B cell (primary cell): Measurements from ENCODE around the gene PGM5. TPM values are rescaled to one million over a fixed set of nuclear protein-coding genes. Genes with fewer than 3 reads are reported as not detected.

Source experiments
- ATAC-seq: fragments of 200-7000 bp; cut with Tn5 transposase; one replicate; pipeline ENCODE4 v1.10.0; 2021; ENCODE audit warnings: low read depth, mild to moderate bottlenecking, moderate number of reproducible peaks, moderate library complexity
- CTCF ChIA-PET: fragments of 350-600 bp; sonication (Branson Sonifier 250); formaldehyde crosslinking; loops from one replicate; lab custom pipeline; 2021; ENCODE audit warnings: antibody characterized with exemption, inconsistent platforms; lab: Charles Lee
- POLR2A ChIA-PET: fragments of 350-600 bp; sonication (Branson Sonifier 250); formaldehyde crosslinking; loops from one replicate; lab custom pipeline; 2021; ENCODE audit warnings: antibody characterized with exemption; lab: Charles Lee
- DNase-seq: peaks from one replicate; pipeline ENCODE4 v3.0.0; 2013
- H2AFZ ChIP-seq: 2 replicates; pipeline ENCODE4 v1.6.1; 2012; ENCODE audit warnings: mild to moderate bottlenecking, low read depth, low read length; ENCODE audit not compliant: insufficient read depth, poor library complexity, severe bottlenecking
- H3K27ac ChIP-seq, 2 donors: 1 replicate in 1 of 2; 2 replicates in 1 of 2; pipeline ENCODE4 v1.5.1; 2012 to 2013; ENCODE audit warnings: low read length in 2 of 2, mild to moderate bottlenecking in 2 of 2, moderate library complexity in 1 of 2
- H3K27me3 ChIP-seq, 4 experiments: fragments of 200-600 bp in 1 of 4; sonication (generic) in 1 of 4; replicated peaks in 1 of 4; 1 replicate in 2 of 4; 2 replicates in 2 of 4; pipeline versions ENCODE4 v1.6.1 to v1.7.0; 2013 to 2016; ENCODE audit warnings: low read length in 3 of 4, mild to moderate bottlenecking in 2 of 4, mixed read lengths in 1 of 4, moderate library complexity in 1 of 4; ENCODE audit not compliant: insufficient read depth in 4 of 4, control insufficient read depth in 3 of 4; ENCODE audit errors: control extremely low read depth in 1 of 4
- H3K36me3 ChIP-seq, 2 experiments: replicated peaks in 1 of 2; 1 replicate in 1 of 2; 2 replicates in 1 of 2; pipeline versions ENCODE4 v1.6.1 to v1.7.1; 2013; ENCODE audit warnings: low read length in 1 of 2; ENCODE audit not compliant: insufficient read depth in 2 of 2, control insufficient read depth in 1 of 2; ENCODE audit errors: control extremely low read depth in 1 of 2, extremely low read depth in 1 of 2
- H3K4me1 ChIP-seq, 2 donors: fragments of 200-600 bp in 1 of 2; sonication (generic) in 1 of 2; 1 replicate in 1 of 2; 2 replicates in 1 of 2; pipeline versions ENCODE4 v1.5.1 to v1.6.1; 2013 to 2017; ENCODE audit warnings: low read length in 2 of 2; ENCODE audit not compliant: control insufficient read depth in 2 of 2, insufficient read depth in 2 of 2
- H3K4me2 ChIP-seq: replicated peaks from 2 replicates; pipeline ENCODE3; 2012; ENCODE audit warnings: mild to moderate bottlenecking, low read depth, low read length; ENCODE audit not compliant: poor library complexity, severe bottlenecking
- H3K4me3 ChIP-seq, 5 experiments: fragments of 200-600 bp in 1 of 5; sonication (generic) in 1 of 5; 1 replicate in 3 of 5; 2 replicates in 2 of 5; pipeline versions ENCODE4 v1.5.1 to v1.7.0; 2011 to 2016; ENCODE audit warnings: low read length in 4 of 5, mild to moderate bottlenecking in 4 of 5, low read depth in 2 of 5, control low read depth in 1 of 5, moderate library complexity in 1 of 5; ENCODE audit not compliant: insufficient read depth in 1 of 5; ENCODE audit errors: control extremely low read depth in 1 of 5, extremely low read depth in 1 of 5
- H3K79me2 ChIP-seq: fragments of 200-600 bp; sonication (generic); one replicate; pipeline ENCODE4 v1.6.0; 2016; ENCODE audit warnings: low read length; ENCODE audit not compliant: control insufficient read depth, insufficient read depth
- H3K9ac ChIP-seq: fragments of 200-600 bp; sonication (generic); 2 replicates; pipeline ENCODE4 v1.6.1; 2017; ENCODE audit warnings: mild to moderate bottlenecking, low read length, moderate library complexity
- H3K9me3 ChIP-seq, 3 donors: one replicate each; pipeline versions ENCODE4 v1.6.1 to v1.7.1; 2013; ENCODE audit warnings: low read length in 2 of 3; ENCODE audit not compliant: control insufficient read depth in 2 of 3, insufficient read depth in 1 of 3; ENCODE audit errors: control extremely low read depth in 1 of 3
- H4K20me1 ChIP-seq: 2 replicates; pipeline ENCODE4 v1.6.0; 2012; ENCODE audit warnings: mild to moderate bottlenecking, low read length; ENCODE audit not compliant: insufficient read depth, control insufficient read depth, poor library complexity, severe bottlenecking
- H3K27ac Mint-ChIP-seq: one replicate; pipeline ENCODE4 v1.8.0; 2021; ENCODE audit warnings: mixed read lengths
- H3K27me3 Mint-ChIP-seq: one replicate; pipeline ENCODE4 v1.8.0; 2021; ENCODE audit warnings: mixed read lengths
- H3K4me1 Mint-ChIP-seq: one replicate; pipeline ENCODE4 v1.8.0; 2021; ENCODE audit warnings: mixed read lengths
- H3K4me3 Mint-ChIP-seq: one replicate; pipeline ENCODE4 v1.8.0; 2021; ENCODE audit warnings: mixed read lengths
- H3K9me3 Mint-ChIP-seq: one replicate; pipeline ENCODE4 v1.8.0; 2022; ENCODE audit warnings: mixed read lengths; ENCODE audit not compliant: insufficient read depth
- CTCF ChIP-seq: fragments of 200-600 bp; IDR thresholded peaks from one replicate; pipeline ENCODE4 v1.8.0; 2022; ENCODE audit warnings: antibody characterized with exemption, mild to moderate bottlenecking
- EZH2 ChIP-seq: IDR thresholded peaks from 2 replicates; pipeline ENCODE4 v1.6.1; 2012; ENCODE audit warnings: borderline replicate concordance, low read depth, mild to moderate bottlenecking, moderate library complexity, low read length; ENCODE audit not compliant: insufficient read depth, poor library complexity, severe bottlenecking
- WGBS: methylation state at CpG from one replicate; pipeline ENCODE4 v1.1.5; 2013; ENCODE audit warnings: missing lambda C conversion rate; ENCODE audit not compliant: insufficient coverage; 5-methylcytosine and 5-hydroxymethylcytosine counted together
- intact Hi-C: fragments of 100-400 bp; cut with micrococcal nuclease; formaldehyde crosslinking; loops from one replicate; pipeline ENCODE4 v1.10.0; 2022
- polyA plus RNA-seq: library from polyadenylated mRNA; depleted of rRNA; stranded (reverse); fragments of >200 nt; gene quantifications from 2 replicates; pipeline ENCODE4 v1.2.3, GENCODE V29; 2012
- total RNA-seq, 2 donors: library from RNA; stranded (reverse); fragments of 120-200 nt in 1 of 2; gene quantifications; 1 replicate in 1 of 2; 2 replicates in 1 of 2; pipeline versions ENCODE4 v1.2.3 to v1.2.4, GENCODE V29; 2013 to 2022

Gene PGM5
- total and polyA plus RNA-seq, 2 donors (not counting 1 experiment from before 2014, with no cell fraction given) = not detected

- DNase-seq = no peak
- H3K4me3 Mint-ChIP-seq = no peak overlapping the region
- no peaks in the 10 kb centered on the region for H3K36me3 ChIP-seq
- H3K9me3 Mint-ChIP-seq = no peaks in the 10 kb centered on the region
- no peaks in the 10 kb centered on the region for H4K20me1 ChIP-seq
- no peak overlapping the region for H3K27ac Mint-ChIP-seq
- H3K9me3 ChIP-seq = no peaks in the 10 kb centered on the region
- TF ChIP-seq EZH2 (no peak), CTCF (no peak)
- H3K79me2 ChIP-seq = no peaks in the 10 kb centered on the region
- intact Hi-C loops = loop anchor here (5.0 to 10.0 kb wide), 4 partner anchors 41 to 488 kb away; no protein-coding TSS in a partner anchor
- no peaks in the 10 kb centered on the region for H3K27me3 Mint-ChIP-seq
- H3K27me3 ChIP-seq = no peaks in the 10 kb centered on the region
- H2AFZ ChIP-seq = peak overlapping the region; percentile 55
- no peak for ATAC-seq
- peaks cover 5 to 6% of the 10 kb centered on the region in 2 donors for H3K4me1 ChIP-seq
- WGBS = no CpG with 5 or more reads among the region's 1 CpG
- H3K4me3 ChIP-seq = peak overlapping the region in 1 of 5 experiments; percentile 4
- H3K27ac ChIP-seq = peak overlapping the region in 1 of 2 donors; percentile 51
- no peak overlapping the region for H3K9ac ChIP-seq
- POLR2A ChIA-PET = no interaction called here
- H3K4me1 Mint-ChIP-seq = peaks cover 18% of the 10 kb centered on the region
- H3K4me2 ChIP-seq = peak overlapping the region; percentile 40
- CTCF ChIA-PET = interaction anchor here (1.1 to 3.1 kb wide), 4 partner anchors 32 to 529 kb away, joined by 3 to 22 read pairs (median 5); partner anchors contain the start of gene FXN
Measured at GRCh38 chr9:68506551-68506950, 150.1 kb downstream of the PGM5 start.

- no peaks in the 10 kb centered on the region for H3K9me3 Mint-ChIP-seq
- no peak overlapping the region for H2AFZ ChIP-seq
Measured at GRCh38 chr9:68507130-68507805, 150.9 kb downstream of the PGM5 start.

More at GRCh38 chr9:68507130-68507805, 150.9 kb downstream of the PGM5 start:
- H3K4me1 ChIP-seq = peaks cover 5 to 6% of the 10 kb centered on the region in 2 donors
- no peaks in the 10 kb centered on the region for H3K36me3 ChIP-seq
- H4K20me1 ChIP-seq = no peaks in the 10 kb centered on the region
- H3K9me3 ChIP-seq = no peaks in the 10 kb centered on the region
- H3K4me2 ChIP-seq = no peak overlapping the region
- POLR2A ChIA-PET = no interaction called here
- H3K27me3 Mint-ChIP-seq = no peaks in the 10 kb centered on the region
- ATAC-seq (no peak), DNase-seq (peak; percentile 32)
- no peak overlapping the region for H3K9ac ChIP-seq
- no peaks in the 10 kb centered on the region for H3K79me2 ChIP-seq
- no peak overlapping the region for H3K4me3 Mint-ChIP-seq
- H3K4me1 Mint-ChIP-seq = peaks cover 18% of the 10 kb centered on the region
- intact Hi-C loops = loop anchor here (5.0 to 10.0 kb wide), 4 partner anchors 40 to 488 kb away; no protein-coding TSS in a partner anchor
- no peak overlapping the region for H3K27ac Mint-ChIP-seq
- CTCF ChIA-PET = interaction anchor here (1.0 to 3.1 kb wide), 5 partner anchors 53 to 73 kb away, joined by 3 to 22 read pairs (median 6); no protein-coding TSS in a partner anchor
- H3K27ac ChIP-seq = no peak overlapping the region
- 75% methylated on average over 1 of the region's 7 CpGs for WGBS
- TF ChIP-seq CTCF (peak; percentile 70), EZH2 (no peak)
- H3K27me3 ChIP-seq = no peaks in the 10 kb centered on the region
- no peak overlapping the region for H3K4me3 ChIP-seq
